AG04449 (cell line): ENCODE measurements around the gene UBR2.
"Not testable (repeated sequence)": the region's sequence is repeated elsewhere in the genome, so short reads cannot be mapped to it uniquely, and the experiment has no call there.

ENCODE experiments used
- CTCF ChIA-PET: fragments of 350-600 bp; formaldehyde crosslinking; extraction: SDS; loops from one replicate; lab custom pipeline; 2021; ENCODE audit warnings: antibody characterized with exemption; lab: Yijun Ruan, JAX
- POLR2A ChIA-PET: fragments of 400-600, 350-600 bp; formaldehyde crosslinking; extraction: SDS; loops from one replicate; lab custom pipeline; 2020; ENCODE audit warnings: antibody characterized with exemption, inconsistent platforms; lab: Yijun Ruan, JAX
- DNase-seq: peaks from one replicate; pipeline ENCODE4 v3.0.0-alpha.2; 2010; ENCODE audit warnings: low read depth, low spot score
- H3K4me3 ChIP-seq: 2 replicates; pipeline ENCODE4 v1.5.1; 2011; ENCODE audit warnings: low read depth, mild to moderate bottlenecking, control low read depth, low read length
- CTCF ChIP-seq: IDR thresholded peaks from one replicate; pipeline ENCODE4 v1.5.1; 2011; ENCODE audit warnings: mild to moderate bottlenecking, moderate library complexity, low read length, control low read depth, inconsistent platforms; ENCODE audit not compliant: insufficient read depth; ENCODE audit errors: missing control alignments

The UBR2 gene

GRCh38 chr6:42726026-42726425 lies 162.2 kb downstream of the UBR2 start:
- no peak overlapping the region for H3K4me3 ChIP-seq
- ChIA-PET POLR2A (interaction anchor here (1.0 to 1.4 kb wide), 2 partner anchors 20 to 24 kb away, joined by 3 to 5 read pairs; partner anchors contain the start of gene TBCC), CTCF (interaction anchor here (0.6 to 7.2 kb wide), 35 partner anchors 9 to 545 kb away, joined by 3 to 143 read pairs (median 6); partner anchors contain the start of genes RPL7L1 and TBCC)
- no peak for TF ChIP-seq CTCF
- no peak for DNase-seq

GRCh38 chr6:42726485-42727086 lies 162.8 kb downstream of the UBR2 start:
- peak overlapping the region; percentile 34 for H3K4me3 ChIP-seq
- POLR2A ChIA-PET: interaction anchor here (1.0 to 1.4 kb wide), 2 partner anchors 19 to 24 kb away, joined by 3 to 5 read pairs; partner anchors contain the start of gene TBCC
- peak; percentile 52 for DNase-seq
- CTCF ChIA-PET: interaction anchor here (0.6 to 7.2 kb wide), 36 partner anchors 9 to 179 kb away, joined by 3 to 143 read pairs (median 6); partner anchors contain the start of genes RPL7L1 and TBCC
- peak; percentile 81 for TF ChIP-seq CTCF

GRCh38 chr6:42727087-42727611 lies 163.3 kb downstream of the UBR2 start:
- POLR2A ChIA-PET: interaction anchor here (1.0 kb wide), 1 partner anchor 25 kb away, joined by 3 read pairs; no protein-coding TSS in a partner anchor
- DNase-seq: no peak
- peak overlapping the region; percentile 34 for H3K4me3 ChIP-seq
- CTCF ChIA-PET: interaction anchor here (0.6 to 7.2 kb wide), 24 partner anchors 8 to 173 kb away, joined by 3 to 143 read pairs (median 7); partner anchors contain the start of gene RPL7L1
- TF ChIP-seq CTCF: no peak

- no peak for DNase-seq
- no peak for TF ChIP-seq CTCF
- ChIA-PET POLR2A (no interaction called here), CTCF (interaction anchor here (0.6 to 7.2 kb wide), 16 partner anchors 8 to 172 kb away, joined by 3 to 143 read pairs (median 16); partner anchors contain the start of gene RPL7L1)
- H3K4me3 ChIP-seq: peak overlapping the region; percentile 34; the same call in 1 of the 2 replicates
Observed at GRCh38 chr6:42727627-42728026, 163.8 kb downstream of the UBR2 start.

- no peak overlapping the region for H3K4me3 ChIP-seq
- ChIA-PET POLR2A (interaction anchor here (0.7 to 1.1 kb wide), 2 partner anchors 53 to 149 kb away, joined by 3 to 4 read pairs; partner anchors contain the start of gene RPL7L1), CTCF (interaction anchor here (0.8 to 7.2 kb wide), 8 partner anchors 9 to 70 kb away, joined by 3 to 143 read pairs (median 4); partner anchors contain the start of gene TBCC)
- no peak for TF ChIP-seq CTCF
- no peak for DNase-seq
Observed at GRCh38 chr6:42729731-42730130, 165.9 kb downstream of the UBR2 start.

GRCh38 chr6:42733867-42734481 lies 170.1 kb downstream of the UBR2 start:
- DNase-seq, H3K4me3 ChIP-seq, POLR2A ChIA-PET: not testable (repeated sequence)
- CTCF ChIA-PET: interaction anchor here (0.6 to 3.8 kb wide), 3 partner anchors 8 to 166 kb away, joined by 3 to 21 read pairs (median 5); no protein-coding TSS in a partner anchor
